Colonic mucosa (tissue), 4 donors: ENCODE measurements around the gene SAMD7. TPM values are rescaled to one million over a fixed set of nuclear protein-coding genes. Genes with fewer than 3 reads are reported as not detected.

ENCODE experiments used
- DNase-seq: peaks from one replicate; pipeline ENCODE4 v3.0.0-alpha.2; 2020
- H3K27ac ChIP-seq: fragments of 200-600 bp; one replicate; pipeline ENCODE4 v1.8.0; 2021
- H3K27me3 ChIP-seq: fragments of 200-600 bp; one replicate; pipeline ENCODE4 v1.8.0; 2021
- H3K36me3 ChIP-seq: fragments of 200-600 bp; one replicate; pipeline ENCODE4 v1.8.0; 2021
- H3K4me1 ChIP-seq: fragments of 200-600 bp; one replicate; pipeline ENCODE4 v1.8.0; 2021; ENCODE audit warnings: mild to moderate bottlenecking
- H3K4me3 ChIP-seq: fragments of 200-600 bp; one replicate; pipeline ENCODE4 v1.8.0; 2021
- H3K9ac ChIP-seq, 2 donors: one replicate each; pipeline ENCODE4 v1.7.0; 2013; ENCODE audit warnings: control low read depth in 2 of 2, low read depth in 2 of 2, low read length in 2 of 2
- H3K9me3 ChIP-seq: fragments of 200-600 bp; one replicate; pipeline ENCODE4 v1.8.0; 2021
- intact Hi-C: fragments of 100-400 bp; cut with DNase I; formaldehyde crosslinking; loops from one replicate; pipeline ENCODE4 v1.14.1; 2022
- total RNA-seq, 2 donors: library from RNA; stranded (reverse); fragmentation: NEBNext Ultra II Directional in 1 of 2; extraction: Animal tissue kit (Norgen Biotek cat#: 25700) in 1 of 2; gene quantifications; one replicate each; pipeline ENCODE4 v1.2.1, GENCODE V29; 2021
- TF ChIP-seq, protein P1 (sequence below): fragments of 200-600 bp; IDR thresholded peaks from one replicate; pipeline ENCODE4 v1.8.0; 2022; ENCODE audit warnings: antibody characterized with exemption, mild to moderate bottlenecking
- donor health status: healthy.
- donor health status: DM: no; HTN: no; CAD: no.
- donor health status: DM: no; HTN: no; CAD: no.

SAMD7 gene
- total RNA-seq, 2 donors from 2014 or later: not detected

GRCh38 chr3:169970847-169971246 is 59.5 kb downstream of the SAMD7 start:
- TF ChIP-seq, protein P1, sequence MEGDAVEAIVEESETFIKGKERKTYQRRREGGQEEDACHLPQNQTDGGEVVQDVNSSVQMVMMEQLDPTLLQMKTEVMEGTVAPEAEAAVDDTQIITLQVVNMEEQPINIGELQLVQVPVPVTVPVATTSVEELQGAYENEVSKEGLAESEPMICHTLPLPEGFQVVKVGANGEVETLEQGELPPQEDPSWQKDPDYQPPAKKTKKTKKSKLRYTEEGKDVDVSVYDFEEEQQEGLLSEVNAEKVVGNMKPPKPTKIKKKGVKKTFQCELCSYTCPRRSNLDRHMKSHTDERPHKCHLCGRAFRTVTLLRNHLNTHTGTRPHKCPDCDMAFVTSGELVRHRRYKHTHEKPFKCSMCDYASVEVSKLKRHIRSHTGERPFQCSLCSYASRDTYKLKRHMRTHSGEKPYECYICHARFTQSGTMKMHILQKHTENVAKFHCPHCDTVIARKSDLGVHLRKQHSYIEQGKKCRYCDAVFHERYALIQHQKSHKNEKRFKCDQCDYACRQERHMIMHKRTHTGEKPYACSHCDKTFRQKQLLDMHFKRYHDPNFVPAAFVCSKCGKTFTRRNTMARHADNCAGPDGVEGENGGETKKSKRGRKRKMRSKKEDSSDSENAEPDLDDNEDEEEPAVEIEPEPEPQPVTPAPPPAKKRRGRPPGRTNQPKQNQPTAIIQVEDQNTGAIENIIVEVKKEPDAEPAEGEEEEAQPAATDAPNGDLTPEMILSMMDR: no peak
- H3K27ac ChIP-seq: no peak overlapping the region
- no peak overlapping the region for H3K4me3 ChIP-seq
- no peaks in the 10 kb centered on the region for H3K36me3 ChIP-seq
- H3K9ac ChIP-seq: no peak overlapping the region
- intact Hi-C loops: loop anchor here (10.0 kb wide), 1 partner anchor 124 kb away; no protein-coding TSS in a partner anchor
- H3K27me3 ChIP-seq: no peaks in the 10 kb centered on the region
- no peak for DNase-seq
- peaks cover 4% of the 10 kb centered on the region for H3K4me1 ChIP-seq
- no peaks in the 10 kb centered on the region for H3K9me3 ChIP-seq

DNA sequence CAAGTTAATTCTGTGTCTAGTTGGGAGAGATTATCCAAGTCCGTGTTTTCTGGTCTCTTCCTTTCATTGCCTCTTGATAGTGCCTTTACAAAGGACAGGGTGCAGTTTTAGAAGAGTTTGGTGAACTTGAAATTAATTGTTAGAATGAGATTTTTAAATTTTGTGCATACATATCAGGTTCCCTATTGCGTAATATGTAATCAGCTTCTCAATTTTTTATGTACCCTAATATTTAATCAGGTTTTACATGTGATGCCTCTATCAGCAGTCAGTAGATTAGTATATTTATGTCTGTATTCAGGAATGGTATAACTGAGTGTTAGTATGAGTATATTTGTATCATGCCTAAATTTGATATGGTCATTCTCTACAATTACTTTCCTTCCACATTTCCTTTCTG is 60.1 kb downstream of the SAMD7 start:
- Histone ChIP-seq H3K27ac (no peak overlapping the region), H3K36me3 (no peaks in the 10 kb centered on the region), H3K4me3 (no peak overlapping the region), H3K27me3 (no peaks in the 10 kb centered on the region), H3K9me3 (no peaks in the 10 kb centered on the region), H3K4me1 (peaks cover 4% of the 10 kb centered on the region), H3K9ac (no peak overlapping the region)
- intact Hi-C loops: loop anchor here (10.0 kb wide), 1 partner anchor 123 kb away; no protein-coding TSS in a partner anchor
- no peak for DNase-seq
- TF ChIP-seq, protein P1: no peak

GRCh38 chr3:169980055-169980454 is 68.7 kb downstream of the SAMD7 start:
- Histone ChIP-seq H3K36me3 (peaks cover 20% of the 10 kb centered on the region), H3K27me3 (no peaks in the 10 kb centered on the region), H3K27ac (no peak overlapping the region), H3K4me1 (no peaks in the 10 kb centered on the region), H3K4me3 (no peak overlapping the region), H3K9me3 (no peaks in the 10 kb centered on the region), H3K9ac (no peak overlapping the region)
- TF ChIP-seq, protein P1: no peak
- intact Hi-C loops: loop anchor here (10.0 kb wide), 1 partner anchor 205 kb away; the partner anchor contains the start of gene MYNN
- DNase-seq: no peak

GRCh38 chr3:169984292-169984691 is 72.9 kb downstream of the SAMD7 start:
- H3K27ac ChIP-seq: no peak overlapping the region
- DNase-seq: no peak
- no peaks in the 10 kb centered on the region for H3K4me1 ChIP-seq
- intact Hi-C loops: loop anchor here (10.0 kb wide), 1 partner anchor 209 kb away; the partner anchor contains the start of gene MYNN
- peaks cover 20% of the 10 kb centered on the region for H3K36me3 ChIP-seq
- TF ChIP-seq, protein P1: no peak
- no peaks in the 10 kb centered on the region for H3K9me3 ChIP-seq
- H3K9ac ChIP-seq: no peak overlapping the region
- H3K4me3 ChIP-seq: no peak overlapping the region
- H3K27me3 ChIP-seq: no peaks in the 10 kb centered on the region

Other genes starting within 250 kb of the SAMD7 start
- gene MECOM, start 247.9 kb upstream of the SAMD7 start, total RNA-seq: 10 to 100 TPM; 81.0 to 88.1 TPM
- gene TERC, start 146.5 kb upstream of the SAMD7 start, total RNA-seq: 1 to 10 TPM; 5.5 to 9.6 TPM
- 1 to 10 TPM; 1.2 to 1.6 TPM for gene ACTRT3, start 142.0 kb upstream of the SAMD7 start, total RNA-seq
- gene MYNN, start 138.2 kb upstream of the SAMD7 start, total RNA-seq: 10 to 100 TPM; 11.1 to 12.9 TPM
- gene LRRIQ4, start 98.7 kb upstream of the SAMD7 start, total RNA-seq: not detected
- gene LRRC34, start 98.7 kb upstream of the SAMD7 start, total RNA-seq: under 1 TPM; 0.77 to 0.82 TPM
- gene LRRC31, start 41.6 kb upstream of the SAMD7 start, total RNA-seq: 10 to 100 TPM; 42.0 to 66.0 TPM
- 10 to 100 TPM; 70.0 to 98.3 TPM for gene SEC62, start 55.2 kb downstream of the SAMD7 start, total RNA-seq
- gene GPR160, start 126.4 kb downstream of the SAMD7 start, total RNA-seq: 10 to 100 TPM; 56.4 to 78.4 TPM